PC-3 (cell line): ENCODE measurements around the gene TAGLN. TPM values are rescaled to one million over a fixed set of nuclear protein-coding genes. Genes with fewer than 3 reads are reported as not detected.
A peak's percentile ranks its signal among the peaks of the same experiment; 100 is the strongest.

Source experiments
- ATAC-seq: fragments of 200-7000 bp; cut with Tn5 transposase; 2 replicates; pipeline ENCODE4 v1.9.1; 2020; ENCODE audit warnings: mild to moderate bottlenecking, moderate library complexity
- BruUV-seq: library from RNA; stranded (reverse); fragments of 400-500 nt; replicated peaks from 2 replicates; lab custom pipeline; 2021; lab: Mats Ljungman, UMichigan
- CTCF ChIA-PET: fragments of 300-600 bp; sonication (Branson Sonifier 250); formaldehyde crosslinking; loops from one replicate; lab custom pipeline; 2022; ENCODE audit warnings: antibody characterized with exemption; lab: Charles Lee
- POLR2A ChIA-PET: fragments of 300-600 bp; sonication (Branson Sonifier 250); formaldehyde crosslinking; loops from one replicate; lab custom pipeline; 2022; ENCODE audit warnings: antibody characterized with exemption; ENCODE audit not compliant: unreplicated experiment; lab: Charles Lee
- DNase-seq: peaks from one replicate; pipeline ENCODE4 v3.0.0-alpha.2; 2015
- H2AFZ ChIP-seq: fragments of 300-600 bp; sonication (generic); 2 replicates; pipeline ENCODE4 v1.6.0; 2016; ENCODE audit warnings: antibody characterized with exemption, low read length
- H3F3A ChIP-seq: fragments of 300-600 bp; sonication (generic); one replicate; pipeline ENCODE4 v1.6.0; 2017; ENCODE audit warnings: antibody characterized with exemption, low read length, control low read depth, mild to moderate bottlenecking; ENCODE audit not compliant: unreplicated experiment
- H3K27ac ChIP-seq: fragments of 300-600 bp; sonication (generic); 2 replicates; pipeline ENCODE4 v1.5.1; 2016; ENCODE audit warnings: mild to moderate bottlenecking, low read length
- H3K27me3 ChIP-seq: fragments of 300-600 bp; sonication (generic); 2 replicates; pipeline ENCODE4 v1.6.1; 2016; ENCODE audit warnings: low read length, mixed read lengths
- H3K36me3 ChIP-seq: fragments of 300-600 bp; sonication (generic); 2 replicates; pipeline ENCODE4 v1.6.1; 2016; ENCODE audit warnings: low read depth, mixed run types, low read length, mixed read lengths
- H3K4me1 ChIP-seq: fragments of 300-600 bp; sonication (generic); 2 replicates; pipeline ENCODE4 v1.5.1; 2016; ENCODE audit warnings: low read length; ENCODE audit not compliant: insufficient read depth
- H3K4me2 ChIP-seq: fragments of 300-600 bp; sonication (generic); 2 replicates; pipeline ENCODE4 v1.6.0; 2016; ENCODE audit warnings: low read length
- H3K4me3 ChIP-seq: fragments of 300-600 bp; sonication (generic); 2 replicates; pipeline ENCODE4 v1.5.1; 2016; ENCODE audit warnings: mild to moderate bottlenecking, low read length, mixed read lengths
- H3K79me2 ChIP-seq: fragments of 300-600 bp; sonication (generic); 2 replicates; pipeline ENCODE4 v1.6.1; 2017; ENCODE audit warnings: low read length, mixed read lengths
- H3K9ac ChIP-seq: fragments of 300-600 bp; sonication (generic); 2 replicates; pipeline ENCODE4 v1.6.0; 2016; ENCODE audit warnings: mild to moderate bottlenecking, low read length
- H3K9me2 ChIP-seq: fragments of 300-600 bp; sonication (generic); replicated peaks from 2 replicates; pipeline ENCODE4 v1.6.1; 2016; ENCODE audit warnings: mixed run types, low read length, mixed read lengths
- H3K9me3 ChIP-seq: fragments of 300-600 bp; sonication (generic); 2 replicates; pipeline ENCODE4 v1.6.1; 2016; ENCODE audit warnings: low read length, mixed read lengths
- H4K20me1 ChIP-seq: fragments of 300-600 bp; sonication (generic); 2 replicates; pipeline ENCODE4 v1.6.1; 2016; ENCODE audit warnings: low read length, mixed read lengths
- EZH2 ChIP-seq: fragments of 300-600 bp; sonication (generic); IDR thresholded peaks from one replicate; pipeline ENCODE4 v1.6.1; 2017; ENCODE audit warnings: antibody characterized with exemption, mild to moderate bottlenecking, low read length; ENCODE audit not compliant: unreplicated experiment
- EZH2phosphoT487 ChIP-seq: fragments of 300-600 bp; sonication (generic); IDR thresholded peaks from 2 replicates; pipeline ENCODE4 v1.6.1; 2018; ENCODE audit warnings: mild to moderate bottlenecking, antibody characterized with exemption, low read length, borderline replicate concordance
- intact Hi-C: fragments of 100-400 bp; cut with micrococcal nuclease; formaldehyde crosslinking; loops from 2 replicates; pipeline ENCODE4 v1.9.0; 2023
- total RNA-seq: library from RNA; depleted of rRNA; stranded (reverse); fragments of >200 nt; gene quantifications from 2 replicates; pipeline ENCODE4 v1.2.3, GENCODE V29; 2014
- TF ChIP-seq, protein P1 (sequence below): fragments of 300-600 bp; sonication (generic); conservative IDR thresholded peaks from 2 replicates; pipeline ENCODE4 v1.5.1; 2017; ENCODE audit warnings: antibody characterized with exemption, low read depth, mild to moderate bottlenecking, low read length

The TAGLN gene
- total RNA-seq, 1 experiment from 2014 or later: 10.3 TPM

- no peaks in the 10 kb centered on the region for H3K79me2 ChIP-seq
- peaks cover 4% of the 10 kb centered on the region for H3F3A ChIP-seq
- no peak overlapping the region for H2AFZ ChIP-seq
- intact Hi-C loops: loop anchor here (5.0 kb wide), 1 partner anchor 34 kb away; the partner anchor contains the start of gene PAFAH1B2
- no peak overlapping the region for H3K4me2 ChIP-seq
- H3K27ac ChIP-seq: no peak overlapping the region
- H3K27me3 ChIP-seq: no peaks in the 10 kb centered on the region
- ChIA-PET POLR2A (no interaction called here), CTCF (no interaction called here)
- H3K4me3 ChIP-seq: no peak overlapping the region
- H3K9ac ChIP-seq: no peak overlapping the region
- H3K4me1 ChIP-seq: peaks cover 24% of the 10 kb centered on the region
- DNase-seq (no peak), ATAC-seq (peak; percentile 10)
- TF ChIP-seq EZH2phosphoT487 (no peak), EZH2 (no peak)
- TF ChIP-seq, protein P1, sequence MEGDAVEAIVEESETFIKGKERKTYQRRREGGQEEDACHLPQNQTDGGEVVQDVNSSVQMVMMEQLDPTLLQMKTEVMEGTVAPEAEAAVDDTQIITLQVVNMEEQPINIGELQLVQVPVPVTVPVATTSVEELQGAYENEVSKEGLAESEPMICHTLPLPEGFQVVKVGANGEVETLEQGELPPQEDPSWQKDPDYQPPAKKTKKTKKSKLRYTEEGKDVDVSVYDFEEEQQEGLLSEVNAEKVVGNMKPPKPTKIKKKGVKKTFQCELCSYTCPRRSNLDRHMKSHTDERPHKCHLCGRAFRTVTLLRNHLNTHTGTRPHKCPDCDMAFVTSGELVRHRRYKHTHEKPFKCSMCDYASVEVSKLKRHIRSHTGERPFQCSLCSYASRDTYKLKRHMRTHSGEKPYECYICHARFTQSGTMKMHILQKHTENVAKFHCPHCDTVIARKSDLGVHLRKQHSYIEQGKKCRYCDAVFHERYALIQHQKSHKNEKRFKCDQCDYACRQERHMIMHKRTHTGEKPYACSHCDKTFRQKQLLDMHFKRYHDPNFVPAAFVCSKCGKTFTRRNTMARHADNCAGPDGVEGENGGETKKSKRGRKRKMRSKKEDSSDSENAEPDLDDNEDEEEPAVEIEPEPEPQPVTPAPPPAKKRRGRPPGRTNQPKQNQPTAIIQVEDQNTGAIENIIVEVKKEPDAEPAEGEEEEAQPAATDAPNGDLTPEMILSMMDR: no peak
- H3K9me2 ChIP-seq: no peaks in the 10 kb centered on the region
- no TSS peak for BruUV-seq
- no peaks in the 10 kb centered on the region for H3K9me3 ChIP-seq
- peaks cover 1% of the 10 kb centered on the region for H3K36me3 ChIP-seq
- no peaks in the 10 kb centered on the region for H4K20me1 ChIP-seq
These were observed 23.0 kb upstream of the TAGLN start for GRCh38 chr11:117176186-117176585.

GRCh38 chr11:117177534-117178209, 21.5 kb upstream of the TAGLN start:
- peaks cover 24% of the 10 kb centered on the region for H3K4me1 ChIP-seq
- peak overlapping the region; percentile 84 for H2AFZ ChIP-seq
- peak; percentile 46 for DNase-seq
- H3K4me3 ChIP-seq: peak overlapping the region; percentile 97
- POLR2A ChIA-PET: interaction anchor here (0.9 kb wide), 1 partner anchor 33 kb away, joined by 4 read pairs; the partner anchor contains the start of gene PAFAH1B2
- H4K20me1 ChIP-seq: no peaks in the 10 kb centered on the region
- no TSS peak for BruUV-seq
- no peak for ATAC-seq
- no peaks in the 10 kb centered on the region for H3K36me3 ChIP-seq
- peak overlapping the region; percentile 88 for H3K4me2 ChIP-seq
- TF ChIP-seq EZH2phosphoT487 (no peak), EZH2 (no peak)
- TF ChIP-seq, protein P1: no peak
- no peaks in the 10 kb centered on the region for H3K9me3 ChIP-seq
- peak overlapping the region; percentile 45 for H3K9ac ChIP-seq
- H3K27ac ChIP-seq: peak overlapping the region; percentile 32
- intact Hi-C loops: loop anchor here (2.0 to 5.0 kb wide), 2 partner anchors 35 to 53 kb away; partner anchors contain the start of gene PAFAH1B2
- no peaks in the 10 kb centered on the region for H3K27me3 ChIP-seq
- CTCF ChIA-PET: no interaction called here
- H3F3A ChIP-seq: peaks cover 4% of the 10 kb centered on the region
- no peaks in the 10 kb centered on the region for H3K9me2 ChIP-seq
- H3K79me2 ChIP-seq: no peaks in the 10 kb centered on the region
